K562 (cell line): ENCODE results near the gene TFAP2B. TPM values are rescaled to one million over a fixed set of nuclear protein-coding genes. Genes with fewer than 3 reads are reported as not detected.

ENCODE experiments used
- ATAC-seq: fragments of 200-7000 bp; cut with Tn5 transposase; 3 replicates; pipeline ENCODE4 v1.9.1; 2020; ENCODE audit warnings: moderate library complexity
- BruUV-seq: library from RNA; stranded (reverse); fragments of 400-500 nt; replicated peaks from 2 replicates; lab custom pipeline; 2021; lab: Mats Ljungman, UMichigan
- CTCF ChIA-PET: fragments of 300-600 bp; formaldehyde crosslinking; extraction: SDS; loops from one replicate; lab custom pipeline; 2021; ENCODE audit warnings: low intra/inter-chr PET ratio; lab: Yijun Ruan, JAX
- POLR2A ChIA-PET: fragments of 300-600, 350-650 bp; sonication (Branson Sonifier 250); formaldehyde crosslinking; extraction: SDS; loops from one replicate; lab custom pipeline; 2021; ENCODE audit warnings: antibody characterized with exemption, inconsistent platforms; lab: Yijun Ruan, JAX
- DNase-seq, 4 experiments: peaks; one replicate each; pipeline versions ENCODE4 v3.0.0 to v3.0.0-alpha.2; 2011 to 2018; ENCODE audit warnings: low spot score in 3 of 4, mixed read lengths in 3 of 4; ENCODE audit errors: extremely low read depth in 1 of 4
- FAIRE-seq: peaks from 2 replicates; lab custom pipeline; 2011; peaks lifted over from hg19 to GRCh38; lab: Jason Lieb, UNC
- H2AFZ ChIP-seq: 2 replicates; pipeline ENCODE4 v1.6.0; 2011; ENCODE audit warnings: low read depth, low read length, control low read depth, inconsistent platforms
- H3K27ac ChIP-seq: fragments of 200-600 bp; 3 replicates; pipeline ENCODE4 v1.8.0; 2011; ENCODE audit warnings: low read depth, mild to moderate bottlenecking, control low read depth, inconsistent platforms, low read length, moderate library complexity, mixed read lengths; ENCODE audit errors: extremely low read depth
- H3K27me3 ChIP-seq, 2 experiments: fragments of 300-600 bp in 1 of 2; 2 replicates in 1 of 2; 3 replicates in 1 of 2; pipeline versions ENCODE4 v1.6.0 to v1.8.0; 2011; ENCODE audit warnings: inconsistent platforms in 2 of 2, low read length in 2 of 2, mild to moderate bottlenecking in 1 of 2, mixed read lengths in 1 of 2, moderate library complexity in 1 of 2; ENCODE audit not compliant: control insufficient read depth in 2 of 2, insufficient read depth in 2 of 2
- H3K36me3 ChIP-seq: fragments of 300-600 bp; 3 replicates; pipeline ENCODE4 v1.8.0; 2011; ENCODE audit warnings: mild to moderate bottlenecking, low read length, inconsistent platforms; ENCODE audit not compliant: control insufficient read depth, insufficient read depth
- H3K4me1 ChIP-seq, 2 experiments: fragments of 200-600 bp in 1 of 2; replicated peaks in 1 of 2; 2 replicates in 1 of 2; 3 replicates in 1 of 2; pipeline versions ENCODE4 v1.5.1 to v1.8.0; 2011; ENCODE audit warnings: inconsistent platforms in 2 of 2, low read length in 2 of 2, mild to moderate bottlenecking in 1 of 2, mixed read lengths in 1 of 2, moderate library complexity in 1 of 2; ENCODE audit not compliant: control insufficient read depth in 2 of 2, insufficient read depth in 2 of 2
- H3K4me2 ChIP-seq: 2 replicates; pipeline ENCODE4 v1.6.1; 2011; ENCODE audit warnings: low read length, control low read depth, inconsistent platforms, mixed read lengths; ENCODE audit not compliant: insufficient read depth
- H3K4me3 ChIP-seq: fragments of 200-600 bp; sonication (generic), shearing (Covaris generic); 2 replicates; pipeline ENCODE4 v1.5.1; 2016; ENCODE audit warnings: control low read depth, inconsistent platforms
- H3K79me2 ChIP-seq: fragments of 200-600 bp; 3 replicates; pipeline ENCODE4 v1.8.0; 2011; ENCODE audit warnings: low read length, inconsistent platforms; ENCODE audit not compliant: control insufficient read depth, insufficient read depth
- H3K9ac ChIP-seq, 2 experiments: 2 replicates each; pipeline versions ENCODE4 v1.6.0 to v1.6.1; 2011; ENCODE audit warnings: low read depth in 2 of 2, low read length in 2 of 2, control low read depth in 1 of 2, inconsistent platforms in 1 of 2, mild to moderate bottlenecking in 1 of 2, mixed read lengths in 1 of 2; ENCODE audit not compliant: insufficient read depth in 1 of 2
- H3K9me1 ChIP-seq: one replicate; pipeline ENCODE4 v1.6.0; 2011; ENCODE audit warnings: inconsistent platforms, mild to moderate bottlenecking, low read length, moderate library complexity; ENCODE audit not compliant: control insufficient read depth, insufficient read depth
- H3K9me3 ChIP-seq: replicated peaks from 2 replicates; pipeline ENCODE4 v1.5.1; 2011; ENCODE audit warnings: low read depth, low read length, inconsistent platforms; ENCODE audit not compliant: control insufficient read depth, insufficient read depth
- H4K20me1 ChIP-seq: replicated peaks from 2 replicates; pipeline ENCODE4 v1.6.1; 2011; ENCODE audit warnings: low read length, inconsistent platforms, mixed read lengths; ENCODE audit not compliant: control insufficient read depth, insufficient read depth
- ARID2 ChIP-seq: fragments of 450-650 bp; IDR thresholded peaks from 2 replicates; pipeline ENCODE4 v1.6.1; 2017; ENCODE audit warnings: antibody characterized with exemption, mild to moderate bottlenecking
- BDP1 ChIP-seq: IDR thresholded peaks from 3 replicates; pipeline ENCODE4 v1.6.1; 2011; ENCODE audit not compliant: insufficient read length, insufficient read depth
- BMI1 ChIP-seq: fragments of 150-350 bp; IDR thresholded peaks from 2 replicates; pipeline ENCODE4 v1.6.1; 2014; ENCODE audit warnings: low read length
- DNMT1 ChIP-seq: fragments of 450-650 bp; IDR thresholded peaks from 2 replicates; pipeline ENCODE4 v1.6.1; 2016; ENCODE audit warnings: antibody characterized with exemption, mild to moderate bottlenecking
- KLF16 ChIP-seq: IDR thresholded peaks from 2 replicates; pipeline ENCODE4 v1.6.1; 2016; ENCODE audit warnings: antibody characterized with exemption
- MAX ChIP-seq: sonication (generic); formaldehyde crosslinking; IDR thresholded peaks from 2 replicates; pipeline ENCODE4 v1.9.0; 2022; ENCODE audit warnings: mild to moderate bottlenecking, missing genetic modification reagents
- NCOA2 ChIP-seq, 2 experiments: fragments of 450-650 bp; IDR thresholded peaks; 2 replicates each; pipeline ENCODE4 v1.6.1; 2018; ENCODE audit warnings: mild to moderate bottlenecking in 2 of 2, moderate library complexity in 1 of 2; ENCODE audit not compliant: partially characterized antibody in 2 of 2
- NFXL1 ChIP-seq: fragments of 450-650 bp; formaldehyde crosslinking; IDR thresholded peaks from 2 replicates; pipeline ENCODE4 v1.4.0; 2021; ENCODE audit warnings: mild to moderate bottlenecking
- POLR2AphosphoS5 ChIP-seq: IDR thresholded peaks from 2 replicates; pipeline ENCODE4 v1.6.1; 2011; ENCODE audit warnings: mild to moderate bottlenecking, low read depth, low read length, moderate library complexity; ENCODE audit not compliant: control insufficient read depth, insufficient read depth
- ZBTB7A ChIP-seq: IDR thresholded peaks from 2 replicates; pipeline ENCODE4 v1.6.1; 2011; ENCODE audit warnings: low read depth, mild to moderate bottlenecking, low read length, moderate library complexity, borderline replicate concordance; ENCODE audit not compliant: control insufficient read depth
- ZNF75A ChIP-seq: fragments of 450-650 bp; formaldehyde crosslinking; IDR thresholded peaks from 2 replicates; pipeline ENCODE4 v1.4.0; 2020; ENCODE audit warnings: mild to moderate bottlenecking
- in situ Hi-C: fragments of 300-500 bp; cut with MboI; formaldehyde crosslinking; loops from 4 replicates; pipeline ENCODE4 v1.15.0; 2018; ENCODE audit warnings: inconsistent platforms, mixed read lengths
- intact Hi-C: fragments of 100-400 bp; cut with micrococcal nuclease; formaldehyde crosslinking; loops from 2 replicates; pipeline ENCODE4 v1.14.2; 2022
- polyA plus RNA-seq, 8 experiments: library from polyadenylated mRNA; depleted of rRNA in 4 of 8; stranded (reverse) in 5 of 8; unstranded in 3 of 8; fragments of >200 nt; fragmentation: Nextera tagmentation in 2 of 8; fragmentation: Illumina TruSeq in 1 of 8; extraction: Ambion mirVana in 2 of 8; extraction: Trizol in 1 of 8; gene quantifications; 2 replicates each; pipeline versions ENCODE4 v1.2.1 to v1.2.3, GENCODE V29; 2011 to 2014; ENCODE audit warnings: inconsistent platforms in 1 of 8, missing spikeins in 1 of 8
- total RNA-seq, 7 experiments: library from RNA; depleted of rRNA in 6 of 7; stranded (reverse); fragments of >200 nt in 6 of 7; fragmentation: Illumina TruSeq in 2 of 7; extraction: Trizol in 2 of 7; gene quantifications; 2 replicates each; pipeline versions ENCODE4 v1.2.1 to v1.2.3, GENCODE V29; 2011 to 2021; ENCODE audit warnings: low replicate concordance in 1 of 7
- TF ChIP-seq, protein P1 (sequence below): fragments of 450-650 bp; IDR thresholded peaks from 2 replicates; pipeline ENCODE4 v1.7.0; 2016; ENCODE audit warnings: borderline replicate concordance

The TFAP2B gene
- total and polyA plus RNA-seq, 9 of the 15 experiments (the other 6 are each of a cell fraction or from before 2014, with no cell fraction given): not detected

DNA sequence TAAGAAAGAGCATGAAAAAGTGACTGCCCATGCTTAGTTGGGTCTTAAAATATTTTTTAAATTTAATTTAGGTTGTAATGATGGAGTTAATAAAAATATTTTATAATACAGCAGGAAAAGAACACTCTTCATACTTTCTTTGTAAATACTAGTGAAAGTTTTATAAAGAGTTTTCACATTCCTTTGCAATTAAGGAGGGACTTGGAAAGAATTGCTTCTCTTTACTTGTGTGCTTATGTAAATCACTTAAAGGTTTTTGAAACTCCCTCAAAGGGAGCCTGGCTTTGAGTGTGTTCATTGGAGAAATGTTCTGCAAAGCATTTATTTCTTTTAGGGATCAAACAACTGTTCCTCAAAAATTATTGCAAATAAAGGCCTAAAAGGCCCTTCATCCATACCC is 11.6 kb upstream of the TFAP2B start:
- Histone ChIP-seq H3K9ac (no peak overlapping the region), H3K4me3 (no peak overlapping the region), H3K27me3 (peaks cover 5 to 13% of the 10 kb centered on the region in 2 experiments; a peak in 4 of 5 replicates), H3K79me2 (no peaks in the 10 kb centered on the region), H3K27ac (no peak overlapping the region), H4K20me1 (no peaks in the 10 kb centered on the region), H3K9me1 (no peaks in the 10 kb centered on the region), H3K36me3 (no peaks in the 10 kb centered on the region), H3K4me2 (no peak overlapping the region), H3K9me3 (no peaks in the 10 kb centered on the region), H2AFZ (no peak overlapping the region), H3K4me1 (peaks cover 0 to 6% of the 10 kb centered on the region in 2 experiments; a peak in 1 of 5 replicates)
- intact Hi-C loops: no loop called here
- DNase-seq (no peak), FAIRE-seq (no peak), ATAC-seq (no peak)
- in situ Hi-C loops: loop anchor here (25.0 kb wide), 2 partner anchors 730 to 1205 kb away; no protein-coding TSS in a partner anchor
- CTCF ChIA-PET: no interaction called here
- no TSS peak for BruUV-seq
- POLR2A ChIA-PET: no interaction called here
- TF ChIP-seq ZBTB7A: no peak
- no peak for TF ChIP-seq NFXL1 (CRISPR knock-in tag)
- TF ChIP-seq KLF16: no peak
- TF ChIP-seq ZNF75A (CRISPR knock-in tag): no peak
- TF ChIP-seq BMI1: no peak
- no peak for TF ChIP-seq DNMT1
- TF ChIP-seq, protein P1, sequence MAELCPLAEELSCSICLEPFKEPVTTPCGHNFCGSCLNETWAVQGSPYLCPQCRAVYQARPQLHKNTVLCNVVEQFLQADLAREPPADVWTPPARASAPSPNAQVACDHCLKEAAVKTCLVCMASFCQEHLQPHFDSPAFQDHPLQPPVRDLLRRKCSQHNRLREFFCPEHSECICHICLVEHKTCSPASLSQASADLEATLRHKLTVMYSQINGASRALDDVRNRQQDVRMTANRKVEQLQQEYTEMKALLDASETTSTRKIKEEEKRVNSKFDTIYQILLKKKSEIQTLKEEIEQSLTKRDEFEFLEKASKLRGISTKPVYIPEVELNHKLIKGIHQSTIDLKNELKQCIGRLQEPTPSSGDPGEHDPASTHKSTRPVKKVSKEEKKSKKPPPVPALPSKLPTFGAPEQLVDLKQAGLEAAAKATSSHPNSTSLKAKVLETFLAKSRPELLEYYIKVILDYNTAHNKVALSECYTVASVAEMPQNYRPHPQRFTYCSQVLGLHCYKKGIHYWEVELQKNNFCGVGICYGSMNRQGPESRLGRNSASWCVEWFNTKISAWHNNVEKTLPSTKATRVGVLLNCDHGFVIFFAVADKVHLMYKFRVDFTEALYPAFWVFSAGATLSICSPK: no peak
- no peak for TF ChIP-seq BDP1
- TF ChIP-seq POLR2AphosphoS5: no peak
- TF ChIP-seq ARID2: no peak
- TF ChIP-seq NCOA2 (IDR thresholded peaks at IDR 0.05; ENCODE audit: partially characterized antibody in 2 of 2): no peak
- no peak for TF ChIP-seq MAX
- TF ChIP-seq, all 486 proteins: peak for 0
